Measurements from ENCODE around the gene PGS1.

PGS1 gene

GRCh38 chr17:78421084-78421533 is 42.7 kb downstream of the PGS1 start:
- H3K4me3 ChIP-seq (ENCODE audit: low read depth, low read length): no peak overlapping the region
- no peak for DNase-seq (ENCODE audit: low read depth)

GRCh38 chr17:78421534-78422266 is 43.3 kb downstream of the PGS1 start:
- no peak for DNase-seq (ENCODE audit: low read depth)
- H3K4me3 ChIP-seq (ENCODE audit: low read depth, low read length): no peak overlapping the region

- no peak for DNase-seq (ENCODE audit: low read depth)
- H3K4me3 ChIP-seq (ENCODE audit: low read depth, low read length): no peak overlapping the region
These were observed 43.8 kb downstream of the PGS1 start for GRCh38 chr17:78422267-78422605.

GRCh38 chr17:78422872-78423588 is 44.6 kb downstream of the PGS1 start:
- no peak for DNase-seq (ENCODE audit: low read depth)
- no peak overlapping the region for H3K4me3 ChIP-seq (ENCODE audit: low read depth, low read length)

- no peak for DNase-seq (ENCODE audit: low read depth)
- no peak overlapping the region for H3K4me3 ChIP-seq (ENCODE audit: low read depth, low read length)
These were observed 45.7 kb downstream of the PGS1 start for GRCh38 chr17:78423961-78424675.

GRCh38 chr17:78425429-78425828 is 47.0 kb downstream of the PGS1 start:
- no peak for DNase-seq (ENCODE audit: low read depth)
- H3K4me3 ChIP-seq (ENCODE audit: low read depth, low read length): no peak overlapping the region

- DNase-seq (ENCODE audit: low read depth): no peak
- H3K4me3 ChIP-seq (ENCODE audit: low read depth, low read length): no peak overlapping the region
These were observed 47.9 kb downstream of the PGS1 start for GRCh38 chr17:78426293-78426879.

GRCh38 chr17:78427140-78427539 is 48.7 kb downstream of the PGS1 start:
- no peak for DNase-seq (ENCODE audit: low read depth)
- no peak overlapping the region for H3K4me3 ChIP-seq (ENCODE audit: low read depth, low read length)

GRCh38 chr17:78428025-78428575 is 49.7 kb downstream of the PGS1 start:
- no peak for DNase-seq (ENCODE audit: low read depth)
- H3K4me3 ChIP-seq (ENCODE audit: low read depth, low read length): no peak overlapping the region

GRCh38 chr17:78428836-78429617 is 50.6 kb downstream of the PGS1 start:
- DNase-seq (ENCODE audit: low read depth): no peak
- no peak overlapping the region for H3K4me3 ChIP-seq (ENCODE audit: low read depth, low read length)

GRCh38 chr17:78429618-78429995 is 51.2 kb downstream of the PGS1 start:
- DNase-seq (ENCODE audit: low read depth): no peak
- no peak overlapping the region for H3K4me3 ChIP-seq (ENCODE audit: low read depth, low read length)

GRCh38 chr17:78430892-78431691 is 52.6 kb downstream of the PGS1 start:
- DNase-seq (ENCODE audit: low read depth): no peak
- no peak overlapping the region for H3K4me3 ChIP-seq (ENCODE audit: low read depth, low read length)

- DNase-seq (ENCODE audit: low read depth): no peak
- no peak overlapping the region for H3K4me3 ChIP-seq (ENCODE audit: low read depth, low read length)
These were observed 53.2 kb downstream of the PGS1 start for GRCh38 chr17:78431692-78431958.

- no peak for DNase-seq (ENCODE audit: low read depth)
- no peak overlapping the region for H3K4me3 ChIP-seq (ENCODE audit: low read depth, low read length)
These were observed 54.0 kb downstream of the PGS1 start for GRCh38 chr17:78432226-78433012.

GRCh38 chr17:78433013-78433727 is 54.7 kb downstream of the PGS1 start:
- no peak for DNase-seq (ENCODE audit: low read depth)
- H3K4me3 ChIP-seq (ENCODE audit: low read depth, low read length): no peak overlapping the region

- DNase-seq (ENCODE audit: low read depth): no peak
- H3K4me3 ChIP-seq (ENCODE audit: low read depth, low read length): no peak overlapping the region
These were observed 55.4 kb downstream of the PGS1 start for GRCh38 chr17:78433780-78434335.
